Activated CD4-positive, alpha-beta T cell treated with anti-CD3 and anti-CD28 coated beads, Interleukin-2, amount 10 ng/mL, durations not matched to agents 7 days and 5 days (primary cell): ENCODE results near the gene PPP2R5E. TPM values are rescaled to one million over a fixed set of nuclear protein-coding genes. Genes with fewer than 3 reads are reported as not detected.
A peak's percentile ranks its signal among the peaks of the same experiment; 100 is the strongest.

Experiments used
- CTCF ChIA-PET: fragments of 350-600 bp; sonication (Branson Sonifier 250); formaldehyde crosslinking; loops from one replicate; lab custom pipeline; 2021; ENCODE audit warnings: antibody characterized with exemption; lab: Charles Lee
- POLR2A ChIA-PET: fragments of 350-600 bp; sonication (Branson Sonifier 250); formaldehyde crosslinking; loops from one replicate; lab custom pipeline; 2021; ENCODE audit warnings: antibody characterized with exemption; lab: Charles Lee
- DNase-seq: peaks from one replicate; pipeline ENCODE4 v3.0.0-alpha.2; 2020
- H3K27ac Mint-ChIP-seq: one replicate; pipeline ENCODE4 v1.8.0; 2021; ENCODE audit warnings: mild to moderate bottlenecking, moderate library complexity, mixed read lengths
- H3K27me3 Mint-ChIP-seq: one replicate; pipeline ENCODE4 v1.8.0; 2021; ENCODE audit warnings: mixed read lengths
- H3K36me3 Mint-ChIP-seq: one replicate; pipeline ENCODE4 v1.8.0; 2021; ENCODE audit warnings: low read depth, mixed read lengths
- H3K4me1 Mint-ChIP-seq: one replicate; pipeline ENCODE4 v1.8.0; 2021; ENCODE audit warnings: mixed read lengths
- H3K4me3 Mint-ChIP-seq: one replicate; pipeline ENCODE4 v1.8.0; 2021; ENCODE audit warnings: mild to moderate bottlenecking, moderate library complexity, mixed read lengths
- H3K9me3 Mint-ChIP-seq: one replicate; pipeline ENCODE4 v1.8.0; 2021; ENCODE audit warnings: mixed read lengths
- total RNA-seq, 2 experiments: library from RNA; stranded (reverse); gene quantifications; one replicate each; pipeline ENCODE4 v1.2.3, GENCODE V29; 2021

The PPP2R5E gene
- total RNA-seq, 2 experiments from 2014 or later = 45.5 to 49.6 TPM

DNA sequence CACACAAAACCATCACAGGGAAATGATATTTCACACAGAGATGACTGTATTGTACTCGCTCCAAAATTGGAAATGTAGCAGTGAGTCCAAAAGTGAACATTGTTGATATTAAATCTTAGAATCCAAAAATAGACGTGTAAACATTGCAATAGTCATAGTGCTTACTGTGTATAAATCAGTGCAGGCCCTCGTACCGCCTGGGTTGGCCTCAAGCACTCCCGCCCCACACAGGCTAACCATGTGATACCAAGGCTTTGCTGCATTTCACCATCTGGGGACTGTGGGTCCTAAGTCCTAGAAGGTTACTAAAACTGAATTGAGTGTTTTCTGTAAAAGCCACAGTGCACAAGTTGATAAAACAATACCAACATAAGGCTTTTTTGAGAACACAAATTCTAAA, 107.3 kb downstream of the PPP2R5E start:
- H3K4me3 Mint-ChIP-seq = no peak overlapping the region
- H3K27me3 Mint-ChIP-seq = no peaks in the 10 kb centered on the region
- ChIA-PET POLR2A (no interaction called here), CTCF (no interaction called here)
- peaks cover 6% of the 10 kb centered on the region for H3K36me3 Mint-ChIP-seq
- no peaks in the 10 kb centered on the region for H3K9me3 Mint-ChIP-seq
- H3K4me1 Mint-ChIP-seq = peaks cover 63% of the 10 kb centered on the region
- no peak for DNase-seq
- H3K27ac Mint-ChIP-seq = peak overlapping the region; percentile 67

DNA sequence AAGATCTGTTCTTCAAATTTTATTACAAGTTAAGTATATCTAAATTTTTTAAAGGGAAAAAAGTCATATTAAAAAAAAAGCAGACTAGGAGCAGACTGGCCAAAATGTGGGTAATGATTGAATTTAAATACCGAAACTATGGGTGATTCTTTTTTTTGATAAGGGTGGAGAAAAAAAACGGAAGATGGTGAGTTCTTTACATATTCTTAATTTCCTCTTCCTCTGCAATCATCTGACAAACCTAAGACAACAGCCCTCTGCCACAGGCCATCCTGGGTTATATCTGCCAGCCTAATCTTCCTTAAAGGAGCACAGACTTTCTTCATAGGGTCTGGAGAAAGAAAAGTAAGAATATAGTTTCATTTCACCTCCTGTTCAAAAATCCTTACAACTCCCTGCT, 108.0 kb downstream of the PPP2R5E start:
- no peaks in the 10 kb centered on the region for H3K9me3 Mint-ChIP-seq
- H3K27me3 Mint-ChIP-seq = no peaks in the 10 kb centered on the region
- ChIA-PET POLR2A (no interaction called here), CTCF (no interaction called here)
- H3K4me1 Mint-ChIP-seq = peaks cover 60% of the 10 kb centered on the region
- H3K4me3 Mint-ChIP-seq = peak overlapping the region; percentile 20
- DNase-seq = no peak
- peak overlapping the region; percentile 67 for H3K27ac Mint-ChIP-seq
- H3K36me3 Mint-ChIP-seq = peaks cover 5% of the 10 kb centered on the region

DNA sequence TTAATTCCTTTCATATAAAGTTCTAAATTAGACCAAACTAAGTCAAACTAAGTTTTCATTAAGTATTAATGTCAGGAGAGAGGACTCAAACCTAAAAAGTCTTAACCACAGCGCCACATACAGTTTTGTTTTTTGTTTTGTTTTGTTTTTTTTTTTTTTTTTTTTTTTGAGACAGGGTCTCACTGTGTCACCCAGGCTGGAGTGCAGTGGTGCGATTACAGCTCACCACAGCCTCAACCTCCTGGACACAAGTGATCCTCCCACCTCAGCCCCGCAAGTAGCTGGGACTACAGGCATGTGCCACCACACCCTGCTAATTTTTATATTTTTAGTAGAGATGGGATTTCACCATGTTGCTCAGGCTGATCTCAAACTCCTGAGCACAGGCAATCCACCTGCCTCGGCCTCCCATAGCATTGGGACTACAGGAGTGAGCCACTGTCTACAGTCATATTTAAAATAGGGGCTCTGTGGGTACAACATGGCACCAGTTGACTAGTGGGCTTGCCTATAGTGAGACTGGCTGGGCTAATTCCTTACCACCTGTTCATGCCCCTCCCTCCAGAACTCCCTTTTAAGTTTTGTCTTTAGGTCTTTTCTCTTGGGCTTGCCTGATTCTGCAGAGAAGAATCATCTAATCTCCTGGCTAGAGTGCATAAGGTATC, 110.2 kb downstream of the PPP2R5E start:
- no peak for DNase-seq
- Mint-ChIP-seq H3K27me3 (no peaks in the 10 kb centered on the region), H3K9me3 (no peaks in the 10 kb centered on the region), H3K4me3 (no peak overlapping the region), H3K27ac (no peak overlapping the region), H3K36me3 (peaks cover 3% of the 10 kb centered on the region), H3K4me1 (peaks cover 42% of the 10 kb centered on the region)
- CTCF ChIA-PET = interaction anchor here (0.6 kb wide), 1 partner anchor 18 kb away, joined by 3 read pairs; no protein-coding TSS in a partner anchor
- POLR2A ChIA-PET = no interaction called here

DNA sequence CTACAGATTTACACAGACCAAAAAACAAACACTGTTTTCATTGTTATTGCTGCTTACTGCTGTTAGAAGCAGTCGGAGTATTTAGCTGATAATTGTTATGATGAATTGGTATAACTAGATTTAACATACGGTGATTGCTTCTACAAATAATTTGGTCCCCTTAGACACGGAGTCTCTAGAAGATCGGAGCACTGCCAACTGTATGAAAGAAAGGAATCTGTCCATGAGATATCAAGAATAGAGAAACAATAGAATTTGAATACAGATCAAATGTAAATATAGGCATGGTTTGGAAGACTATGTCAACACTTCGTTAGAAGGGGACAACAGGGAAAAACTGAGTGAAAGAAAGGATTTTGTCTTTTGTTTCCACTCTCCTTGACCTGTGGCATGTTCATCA, 110.9 kb downstream of the PPP2R5E start:
- no peaks in the 10 kb centered on the region for H3K27me3 Mint-ChIP-seq
- H3K4me1 Mint-ChIP-seq = peaks cover 36% of the 10 kb centered on the region

DNA sequence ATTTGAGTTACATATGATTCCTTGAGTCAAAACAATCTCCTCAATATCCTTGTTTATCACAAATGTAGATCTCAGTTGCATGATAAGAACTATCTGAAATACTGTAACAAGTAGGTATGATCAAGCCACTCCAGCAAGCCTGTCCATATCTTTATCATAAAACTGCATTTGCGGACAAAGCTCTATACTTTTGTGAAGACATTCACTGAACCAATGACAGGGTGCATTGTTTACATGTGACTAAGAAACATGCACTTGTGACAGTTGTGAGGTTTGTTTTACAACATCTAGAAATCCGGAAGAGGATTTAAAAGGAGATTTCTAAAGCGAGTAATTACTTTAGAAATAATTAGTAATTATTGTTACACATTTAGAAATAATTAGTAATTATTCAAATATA, 111.7 kb downstream of the PPP2R5E start:
- H3K27me3 Mint-ChIP-seq = no peaks in the 10 kb centered on the region
- no peak for DNase-seq
- H3K36me3 Mint-ChIP-seq = peaks cover 3% of the 10 kb centered on the region
- H3K4me1 Mint-ChIP-seq = peaks cover 28% of the 10 kb centered on the region
- CTCF ChIA-PET = no interaction called here
- H3K4me3 Mint-ChIP-seq = no peak overlapping the region
- H3K27ac Mint-ChIP-seq = no peak overlapping the region
- H3K9me3 Mint-ChIP-seq = no peaks in the 10 kb centered on the region
- POLR2A ChIA-PET = no interaction called here

More for the DNA sequence above, 110.9 kb downstream of the PPP2R5E start:
- no peak for DNase-seq
- H3K9me3 Mint-ChIP-seq = no peaks in the 10 kb centered on the region
- no peak overlapping the region for H3K4me3 Mint-ChIP-seq
- POLR2A ChIA-PET = no interaction called here
- H3K36me3 Mint-ChIP-seq = peaks cover 3% of the 10 kb centered on the region
- CTCF ChIA-PET = no interaction called here
- no peak overlapping the region for H3K27ac Mint-ChIP-seq

DNA sequence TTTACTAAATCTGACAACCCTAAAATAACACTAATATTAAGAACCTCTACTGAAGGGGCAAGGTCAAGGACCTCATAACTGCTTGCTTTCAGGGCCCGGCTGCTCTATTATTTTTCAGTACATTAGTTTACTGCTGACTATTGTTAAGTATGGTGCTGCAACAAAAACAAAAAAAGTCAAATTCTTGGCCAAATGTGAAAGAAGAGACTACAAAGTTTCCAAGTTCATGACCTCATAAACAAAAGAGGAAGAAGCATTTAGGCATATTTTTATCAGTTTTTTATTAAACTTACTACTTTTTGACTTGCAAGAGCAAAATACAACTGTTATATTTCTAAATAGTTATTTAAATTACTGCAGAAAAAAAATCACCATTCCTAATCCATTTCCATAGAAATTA, 114.7 kb downstream of the PPP2R5E start:
- ChIA-PET POLR2A (no interaction called here), CTCF (no interaction called here)
- H3K27me3 Mint-ChIP-seq = no peaks in the 10 kb centered on the region
- H3K36me3 Mint-ChIP-seq = no peaks in the 10 kb centered on the region
- peaks cover 8% of the 10 kb centered on the region for H3K4me1 Mint-ChIP-seq
- DNase-seq = no peak
- no peaks in the 10 kb centered on the region for H3K9me3 Mint-ChIP-seq
- H3K4me3 Mint-ChIP-seq = no peak overlapping the region
- no peak overlapping the region for H3K27ac Mint-ChIP-seq

DNA sequence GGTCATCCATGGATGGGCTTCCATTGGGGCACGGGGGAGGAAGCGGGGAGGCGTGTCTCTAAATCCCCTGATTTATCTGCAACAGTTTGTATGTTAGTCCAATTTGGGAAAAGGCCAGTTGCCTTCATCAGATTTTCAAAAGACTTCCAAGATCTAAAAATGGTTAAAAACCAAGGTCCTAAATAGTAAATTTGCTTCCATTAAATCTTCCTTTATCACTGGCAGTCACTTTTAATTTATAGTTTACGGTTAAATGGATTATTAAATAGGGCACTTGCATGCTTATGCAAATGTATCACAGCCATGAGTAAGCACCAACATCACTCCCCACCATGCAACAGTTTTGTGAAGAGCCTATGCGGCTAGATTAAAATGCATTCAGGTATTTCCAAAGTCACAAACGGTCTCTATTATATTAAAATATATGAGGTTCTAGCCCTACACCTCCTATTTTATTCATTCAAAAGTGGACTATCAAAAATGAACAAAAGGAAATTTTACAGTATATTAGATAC, 116.3 kb downstream of the PPP2R5E start:
- H3K9me3 Mint-ChIP-seq = no peaks in the 10 kb centered on the region
- CTCF ChIA-PET = interaction anchor here (0.7 kb wide), 1 partner anchor 925 kb away, joined by 3 read pairs; no protein-coding TSS in a partner anchor
- no peak overlapping the region for H3K27ac Mint-ChIP-seq
- peaks cover 1% of the 10 kb centered on the region for H3K4me1 Mint-ChIP-seq
- DNase-seq = no peak
- POLR2A ChIA-PET = no interaction called here
- no peaks in the 10 kb centered on the region for H3K27me3 Mint-ChIP-seq
- H3K4me3 Mint-ChIP-seq = no peak overlapping the region
- H3K36me3 Mint-ChIP-seq = no peaks in the 10 kb centered on the region

DNA sequence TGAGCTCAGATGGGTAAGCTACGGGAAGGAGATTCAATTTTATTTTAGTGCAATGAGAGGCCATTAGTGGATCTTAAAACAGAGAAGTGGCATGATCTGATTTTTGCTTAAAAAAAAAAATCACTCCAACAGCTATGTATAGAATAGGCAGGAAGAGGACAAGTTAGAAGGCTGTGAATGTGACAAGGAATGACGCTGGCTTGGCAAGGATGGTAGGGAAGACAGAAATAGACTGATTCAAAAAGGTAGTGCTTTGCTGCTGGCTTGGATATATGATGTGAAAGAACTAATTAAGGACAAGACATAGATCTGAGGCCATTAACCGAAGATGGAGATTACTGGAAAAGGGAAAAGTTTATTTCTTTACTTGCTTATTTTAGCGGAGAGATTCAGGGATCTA, 119.3 kb downstream of the PPP2R5E start:
- H3K27ac Mint-ChIP-seq = no peak overlapping the region
- no peaks in the 10 kb centered on the region for H3K27me3 Mint-ChIP-seq
- DNase-seq = no peak
- H3K4me1 Mint-ChIP-seq = peaks cover 1% of the 10 kb centered on the region
- peaks cover 6% of the 10 kb centered on the region for H3K36me3 Mint-ChIP-seq
- POLR2A ChIA-PET = no interaction called here
- no peak overlapping the region for H3K4me3 Mint-ChIP-seq
- CTCF ChIA-PET = interaction anchor here (1.3 kb wide), 1 partner anchor 10 kb away, joined by 4 read pairs; no protein-coding TSS in a partner anchor
- H3K9me3 Mint-ChIP-seq = no peaks in the 10 kb centered on the region

DNA sequence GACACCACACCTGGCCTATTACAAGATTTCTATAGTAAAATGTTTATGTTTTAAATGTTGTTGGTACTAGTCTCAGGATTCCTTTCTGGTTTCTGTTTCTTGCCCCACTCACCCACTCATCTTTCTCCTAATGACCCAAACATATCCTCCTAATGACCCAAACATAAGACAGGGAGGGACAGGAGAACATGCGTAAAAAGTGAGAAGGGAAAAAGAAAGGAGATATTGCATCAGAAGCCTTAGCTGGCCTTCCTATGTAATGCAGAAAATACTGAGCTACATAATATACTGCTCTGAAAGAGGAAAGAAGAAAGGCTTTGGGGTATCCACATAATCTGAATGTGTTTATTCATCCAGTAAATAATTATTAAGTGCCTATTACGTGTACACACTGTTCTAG, 119.8 kb downstream of the PPP2R5E start:
- POLR2A ChIA-PET = no interaction called here
- peaks cover 1% of the 10 kb centered on the region for H3K4me1 Mint-ChIP-seq
- CTCF ChIA-PET = interaction anchor here (1.3 kb wide), 1 partner anchor 9 kb away, joined by 4 read pairs; no protein-coding TSS in a partner anchor
- no peaks in the 10 kb centered on the region for H3K27me3 Mint-ChIP-seq
- H3K4me3 Mint-ChIP-seq = no peak overlapping the region
- no peaks in the 10 kb centered on the region for H3K9me3 Mint-ChIP-seq
- DNase-seq = no peak
- H3K36me3 Mint-ChIP-seq = peaks cover 6% of the 10 kb centered on the region
- H3K27ac Mint-ChIP-seq = no peak overlapping the region

DNA sequence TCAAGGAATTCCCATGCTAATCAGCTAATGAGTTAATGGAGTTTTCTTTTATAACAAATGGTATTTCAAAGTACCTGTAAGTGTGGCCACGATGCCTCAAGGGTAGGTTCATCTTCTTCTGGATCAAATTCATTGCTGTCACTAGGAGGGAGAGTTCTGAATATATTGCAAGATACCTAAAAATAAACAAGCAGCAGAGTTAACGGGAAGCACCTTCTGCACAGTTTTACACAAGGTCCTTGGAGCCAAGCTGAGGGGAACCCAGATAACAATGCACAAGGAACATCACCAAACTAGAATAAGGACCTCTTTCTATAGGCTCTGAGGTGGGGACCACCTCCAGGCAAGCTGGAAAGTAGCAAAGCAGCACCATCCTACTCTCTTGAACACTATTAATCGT, 121.3 kb downstream of the PPP2R5E start:
- no peaks in the 10 kb centered on the region for H3K4me1 Mint-ChIP-seq

DNA sequence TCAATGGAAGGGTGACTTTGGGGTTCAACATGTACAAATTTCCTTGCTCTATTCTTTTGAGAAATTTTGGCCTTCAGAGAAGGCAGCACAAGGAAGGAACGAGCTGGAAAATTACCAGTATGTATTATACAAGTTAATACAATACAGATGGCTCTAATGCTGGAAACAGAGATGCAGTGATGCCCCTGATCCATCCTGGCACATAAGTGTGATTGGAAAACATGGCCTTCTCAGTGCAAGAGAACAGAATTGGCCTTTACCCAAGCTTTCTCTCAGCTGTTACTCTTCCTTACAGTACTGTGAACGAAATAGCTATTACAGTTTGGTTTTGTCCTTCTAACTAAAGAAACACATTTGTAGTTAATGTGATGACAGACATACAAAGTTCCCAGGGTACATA, 122.0 kb downstream of the PPP2R5E start:
- H3K4me1 Mint-ChIP-seq = no peaks in the 10 kb centered on the region
- peaks cover 6% of the 10 kb centered on the region for H3K36me3 Mint-ChIP-seq
- CTCF ChIA-PET = interaction anchor here (1.0 kb wide), 1 partner anchor 43 kb away, joined by 3 read pairs; no protein-coding TSS in a partner anchor
- DNase-seq = no peak
- H3K27ac Mint-ChIP-seq = no peak overlapping the region
- no peak overlapping the region for H3K4me3 Mint-ChIP-seq
- no peaks in the 10 kb centered on the region for H3K9me3 Mint-ChIP-seq
- no peaks in the 10 kb centered on the region for H3K27me3 Mint-ChIP-seq
- POLR2A ChIA-PET = no interaction called here

More for the DNA sequence above, 121.3 kb downstream of the PPP2R5E start:
- ChIA-PET POLR2A (no interaction called here), CTCF (interaction anchor here (0.6 to 1.0 kb wide), 2 partner anchors 43 to 80 kb away, joined by 3 to 5 read pairs; no protein-coding TSS in a partner anchor)
- DNase-seq = no peak
- Mint-ChIP-seq H3K27ac (no peak overlapping the region), H3K36me3 (peaks cover 6% of the 10 kb centered on the region), H3K4me3 (no peak overlapping the region), H3K27me3 (no peaks in the 10 kb centered on the region), H3K9me3 (no peaks in the 10 kb centered on the region)

DNA sequence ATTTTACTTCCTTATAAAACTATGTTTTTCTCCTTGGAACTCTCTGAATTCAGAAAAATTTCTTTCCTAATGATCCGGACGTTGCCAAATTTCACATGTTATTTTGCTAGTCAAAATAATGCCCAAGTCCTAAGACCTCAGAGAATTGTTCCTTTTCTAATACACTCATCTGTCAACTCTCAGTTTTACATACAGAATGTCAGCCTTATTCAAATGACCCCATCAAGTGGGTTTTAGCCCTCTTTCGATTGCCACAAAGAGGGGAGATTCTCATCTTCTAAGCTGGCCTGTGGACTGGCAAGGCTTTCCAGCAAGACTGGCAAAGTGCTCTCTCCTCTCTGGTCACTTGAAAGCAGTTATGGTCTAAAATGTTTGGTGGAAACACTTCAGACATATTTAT, 125.2 kb downstream of the PPP2R5E start:
- Mint-ChIP-seq H3K27ac (no peak overlapping the region), H3K4me1 (no peaks in the 10 kb centered on the region), H3K4me3 (no peak overlapping the region), H3K27me3 (no peaks in the 10 kb centered on the region), H3K9me3 (no peaks in the 10 kb centered on the region), H3K36me3 (peaks cover 12% of the 10 kb centered on the region)
- DNase-seq = no peak
- POLR2A ChIA-PET = no interaction called here
- CTCF ChIA-PET = no interaction called here

DNA sequence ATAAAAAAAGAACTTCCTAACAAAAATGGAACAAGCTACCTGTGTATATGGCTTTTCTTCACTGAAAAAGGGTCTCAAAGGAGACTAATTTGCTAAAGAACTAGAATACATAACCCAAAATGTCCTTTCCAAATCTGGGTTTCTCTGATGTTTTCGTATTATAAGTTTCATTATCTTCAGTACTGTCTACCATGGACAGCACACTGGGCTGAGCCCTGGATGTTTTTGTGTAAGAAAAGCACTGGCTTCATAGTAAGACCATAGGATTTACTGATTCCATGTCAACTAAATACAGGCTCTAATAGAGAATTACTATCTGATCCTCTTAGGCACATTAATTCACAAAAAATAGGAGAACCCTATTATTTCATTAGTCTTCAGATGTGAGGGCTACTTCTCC, 130.2 kb downstream of the PPP2R5E start:
- H3K27ac Mint-ChIP-seq = no peak overlapping the region
- H3K9me3 Mint-ChIP-seq = no peaks in the 10 kb centered on the region
- no peak overlapping the region for H3K4me3 Mint-ChIP-seq
- H3K4me1 Mint-ChIP-seq = no peaks in the 10 kb centered on the region
- H3K36me3 Mint-ChIP-seq = peaks cover 24% of the 10 kb centered on the region
- DNase-seq = no peak
- ChIA-PET CTCF (no interaction called here), POLR2A (no interaction called here)
- no peaks in the 10 kb centered on the region for H3K27me3 Mint-ChIP-seq
